Muscle layer of colon (tissue), 2 donors: ENCODE data around the gene GSK3B.

Experiments
- H3K27ac ChIP-seq: one replicate; pipeline ENCODE4 v1.7.0; 2013; ENCODE audit warnings: low read depth, mild to moderate bottlenecking, low read length, moderate library complexity
- H3K27me3 ChIP-seq, 2 donors: one replicate each; pipeline ENCODE4 v1.7.0; 2013; ENCODE audit warnings: low read length in 2 of 2, mild to moderate bottlenecking in 2 of 2; ENCODE audit not compliant: insufficient read depth in 2 of 2, control insufficient read depth in 1 of 2
- H3K36me3 ChIP-seq: one replicate; pipeline ENCODE4 v1.7.0; 2013; ENCODE audit warnings: mild to moderate bottlenecking, low read length; ENCODE audit not compliant: insufficient read depth
- H3K4me1 ChIP-seq: one replicate; pipeline ENCODE4 v1.7.0; 2013; ENCODE audit warnings: mild to moderate bottlenecking, low read length; ENCODE audit not compliant: insufficient read depth
- H3K4me3 ChIP-seq, 2 donors: one replicate each; pipeline ENCODE4 v1.7.0; 2013; ENCODE audit warnings: low read length in 2 of 2, low read depth in 1 of 2, mild to moderate bottlenecking in 1 of 2, moderate library complexity in 1 of 2
- H3K9ac ChIP-seq: one replicate; pipeline ENCODE4 v1.7.0; 2013; ENCODE audit warnings: low read length
- H3K9me3 ChIP-seq: one replicate; pipeline ENCODE4 v1.7.0; 2013; ENCODE audit warnings: mild to moderate bottlenecking, low read length
- donor health status: abdominal sarcoma.
- donor health status: Adenocarcinoma of cecum.

Gene GSK3B

GRCh38 chr3:119965692-119966091 lies 128.6 kb downstream of the GSK3B start:
- Histone ChIP-seq H3K27ac (no peak overlapping the region), H3K27me3 (no peaks in the 10 kb centered on the region)

DNA sequence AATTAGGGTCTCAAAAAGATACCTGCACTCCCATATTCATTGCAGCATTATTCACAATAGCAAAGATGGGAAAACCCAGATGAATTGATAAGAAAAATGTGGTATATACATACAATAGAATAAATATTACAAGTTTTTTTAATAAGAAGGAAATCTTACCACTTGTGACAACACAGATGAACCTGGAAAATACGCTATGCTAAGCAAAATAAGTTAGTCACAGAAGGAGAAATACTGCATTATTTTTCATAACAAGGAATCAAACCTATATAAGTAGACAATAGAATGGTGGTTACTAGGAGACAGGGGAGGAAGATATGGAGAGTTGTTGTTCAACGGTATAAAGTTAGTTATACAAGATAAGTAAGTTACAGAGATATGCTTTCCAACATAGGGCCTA lies 130.0 kb downstream of the GSK3B start:
- H3K36me3 ChIP-seq: no peaks in the 10 kb centered on the region
- H3K4me3 ChIP-seq: no peak overlapping the region
- no peak overlapping the region for H3K27ac ChIP-seq
- no peaks in the 10 kb centered on the region for H3K27me3 ChIP-seq
- H3K9ac ChIP-seq: no peak overlapping the region
- H3K4me1 ChIP-seq: no peaks in the 10 kb centered on the region
- no peaks in the 10 kb centered on the region for H3K9me3 ChIP-seq

More at GRCh38 chr3:119965692-119966091, 128.6 kb downstream of the GSK3B start:
- Histone ChIP-seq H3K4me1 (no peaks in the 10 kb centered on the region), H3K9ac (no peak overlapping the region), H3K36me3 (no peaks in the 10 kb centered on the region), H3K4me3 (no peak overlapping the region), H3K9me3 (no peaks in the 10 kb centered on the region)

- Histone ChIP-seq H3K27me3 (no peaks in the 10 kb centered on the region), H3K9me3 (no peaks in the 10 kb centered on the region), H3K4me3 (no peak overlapping the region), H3K4me1 (peaks cover 4% of the 10 kb centered on the region), H3K9ac (no peak overlapping the region), H3K36me3 (no peaks in the 10 kb centered on the region), H3K27ac (no peak overlapping the region)
These were observed 138.3 kb downstream of the GSK3B start for GRCh38 chr3:119955972-119956371.

GRCh38 chr3:119950666-119951325 lies 143.5 kb downstream of the GSK3B start:
- Histone ChIP-seq H3K9me3 (no peaks in the 10 kb centered on the region), H3K27me3 (no peaks in the 10 kb centered on the region), H3K36me3 (no peaks in the 10 kb centered on the region), H3K4me3 (no peak overlapping the region), H3K4me1 (peaks cover 5% of the 10 kb centered on the region), H3K9ac (no peak overlapping the region), H3K27ac (no peak overlapping the region)

- H3K36me3 ChIP-seq: no peaks in the 10 kb centered on the region
- H3K9me3 ChIP-seq: no peaks in the 10 kb centered on the region
- H3K4me3 ChIP-seq: no peak overlapping the region
- no peak overlapping the region for H3K27ac ChIP-seq
- no peak overlapping the region for H3K9ac ChIP-seq
- no peaks in the 10 kb centered on the region for H3K4me1 ChIP-seq
- H3K27me3 ChIP-seq: no peaks in the 10 kb centered on the region
These were observed 149.0 kb downstream of the GSK3B start for GRCh38 chr3:119945291-119945690.

- Histone ChIP-seq H3K27ac (no peak overlapping the region), H3K27me3 (no peaks in the 10 kb centered on the region), H3K9me3 (no peaks in the 10 kb centered on the region), H3K9ac (no peak overlapping the region), H3K4me3 (no peak overlapping the region), H3K36me3 (no peaks in the 10 kb centered on the region), H3K4me1 (no peaks in the 10 kb centered on the region)
These were observed 150.2 kb downstream of the GSK3B start for GRCh38 chr3:119944091-119944490.

DNA sequence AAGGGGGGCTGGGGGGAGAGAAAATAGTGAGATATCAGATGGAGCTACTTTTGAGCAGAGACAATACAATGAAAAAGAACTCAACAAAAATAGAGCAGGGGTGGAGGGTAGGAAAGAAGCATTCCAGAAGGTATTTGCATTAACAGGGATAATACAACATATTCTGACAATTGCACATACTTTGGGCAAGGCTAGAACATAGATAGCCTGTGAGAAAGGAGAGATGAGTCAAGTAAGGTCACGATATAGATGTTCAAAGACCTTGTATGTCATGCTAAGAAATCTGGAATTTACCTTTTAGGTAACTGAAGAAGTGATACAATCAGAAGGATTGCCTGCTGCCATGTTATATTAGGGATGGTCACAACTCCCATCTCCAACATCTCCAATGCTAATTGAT lies 155.2 kb downstream of the GSK3B start:
- Histone ChIP-seq H3K9ac (no peak overlapping the region), H3K36me3 (no peaks in the 10 kb centered on the region)

DNA sequence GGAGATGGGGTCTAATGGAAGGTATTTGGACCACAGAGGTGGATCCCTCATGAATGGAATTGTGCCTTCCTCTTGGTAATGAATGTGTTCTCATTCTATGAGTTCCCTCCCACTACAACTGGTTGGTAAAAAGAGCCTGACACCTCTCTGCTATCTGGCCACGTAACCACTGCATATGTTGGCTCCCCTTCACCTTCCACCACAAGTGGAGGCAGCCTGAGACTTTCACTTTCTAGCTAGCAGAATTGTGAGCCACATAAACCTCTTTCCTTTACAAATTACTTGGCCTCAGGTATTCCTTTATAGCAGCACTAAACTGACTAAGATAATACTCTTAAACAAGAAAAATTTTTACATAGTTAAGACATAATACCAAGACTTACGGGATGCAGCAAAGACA lies 157.0 kb downstream of the GSK3B start:
- Histone ChIP-seq H3K4me1 (no peaks in the 10 kb centered on the region), H3K9ac (no peak overlapping the region), H3K36me3 (no peaks in the 10 kb centered on the region), H3K9me3 (no peaks in the 10 kb centered on the region), H3K4me3 (no peak overlapping the region), H3K27me3 (no peaks in the 10 kb centered on the region), H3K27ac (no peak overlapping the region)

More for the DNA sequence above, 155.2 kb downstream of the GSK3B start:
- no peak overlapping the region for H3K27ac ChIP-seq
- H3K4me3 ChIP-seq: no peak overlapping the region
- no peaks in the 10 kb centered on the region for H3K9me3 ChIP-seq
- H3K27me3 ChIP-seq: no peaks in the 10 kb centered on the region
- no peaks in the 10 kb centered on the region for H3K4me1 ChIP-seq

- no peaks in the 10 kb centered on the region for H3K27me3 ChIP-seq
- no peaks in the 10 kb centered on the region for H3K4me1 ChIP-seq
- H3K36me3 ChIP-seq: no peaks in the 10 kb centered on the region
- no peak overlapping the region for H3K4me3 ChIP-seq
- H3K9me3 ChIP-seq: no peaks in the 10 kb centered on the region
- H3K27ac ChIP-seq: no peak overlapping the region
- no peak overlapping the region for H3K9ac ChIP-seq
These were observed 160.0 kb downstream of the GSK3B start for GRCh38 chr3:119934249-119934648.

- no peaks in the 10 kb centered on the region for H3K9me3 ChIP-seq
- H3K4me1 ChIP-seq: no peaks in the 10 kb centered on the region
- no peak overlapping the region for H3K27ac ChIP-seq
These were observed 161.0 kb downstream of the GSK3B start for GRCh38 chr3:119933207-119933606.

DNA sequence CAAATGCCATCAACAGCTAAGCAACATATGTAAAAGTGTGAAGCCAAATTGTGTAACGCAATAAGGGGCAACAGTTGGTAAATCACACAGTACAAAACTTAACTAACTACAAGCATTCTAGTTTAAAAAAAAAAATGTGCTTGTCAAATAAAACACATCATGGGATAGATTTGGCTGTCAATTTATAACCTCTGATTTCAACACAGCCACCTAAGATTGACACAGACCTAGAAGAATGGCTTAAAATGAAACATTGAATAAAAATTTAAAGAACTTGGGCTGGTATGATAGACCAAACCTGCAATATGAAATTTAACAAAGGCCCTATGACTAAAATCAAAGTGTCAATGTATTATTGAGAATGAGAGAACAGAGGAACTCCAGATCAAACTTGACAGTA lies 164.0 kb downstream of the GSK3B start:
- no peak overlapping the region for H3K9ac ChIP-seq

More at GRCh38 chr3:119933207-119933606, 161.0 kb downstream of the GSK3B start:
- H3K4me3 ChIP-seq: no peak overlapping the region
- no peaks in the 10 kb centered on the region for H3K27me3 ChIP-seq
- no peak overlapping the region for H3K9ac ChIP-seq
- no peaks in the 10 kb centered on the region for H3K36me3 ChIP-seq

DNA sequence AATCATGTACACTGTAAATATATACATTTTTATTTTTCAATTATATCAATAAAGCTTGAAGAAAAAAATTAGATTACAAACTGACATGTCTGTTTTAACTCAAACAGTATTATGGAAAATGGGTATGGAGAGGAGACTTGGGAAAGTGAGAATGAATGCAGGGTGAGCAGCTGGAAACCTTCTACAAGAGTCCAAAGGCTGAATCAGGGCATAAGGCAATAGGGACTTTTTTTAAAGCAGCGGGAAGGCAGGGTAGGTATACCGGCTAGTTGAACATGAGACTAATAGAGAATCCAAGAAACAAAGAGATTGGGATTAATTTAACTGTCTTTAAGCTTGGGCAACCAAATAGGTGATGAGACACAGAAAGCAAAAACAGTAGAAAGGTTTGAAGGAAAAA lies 167.1 kb downstream of the GSK3B start:
- H3K36me3 ChIP-seq: no peaks in the 10 kb centered on the region
- H3K9me3 ChIP-seq: no peaks in the 10 kb centered on the region
- no peak overlapping the region for H3K9ac ChIP-seq
- no peak overlapping the region for H3K27ac ChIP-seq
- H3K4me1 ChIP-seq: no peaks in the 10 kb centered on the region
- H3K27me3 ChIP-seq: no peaks in the 10 kb centered on the region
- no peak overlapping the region for H3K4me3 ChIP-seq

More for the DNA sequence above, 164.0 kb downstream of the GSK3B start:
- Histone ChIP-seq H3K4me1 (no peaks in the 10 kb centered on the region), H3K9me3 (no peaks in the 10 kb centered on the region), H3K4me3 (no peak overlapping the region), H3K27me3 (no peaks in the 10 kb centered on the region), H3K36me3 (no peaks in the 10 kb centered on the region), H3K27ac (no peak overlapping the region)
